Esophagus muscularis mucosa (tissue), 4 donors: ENCODE measurements around the gene TSC22D3.

ENCODE experiments used
- EP300 ChIP-seq: sonication (generic); formaldehyde crosslinking; IDR thresholded peaks from one replicate; pipeline ENCODE4 v1.6.1; 2017; ENCODE audit warnings: antibody characterized with exemption
- POLR2A ChIP-seq: fragments of 450-650 bp; IDR thresholded peaks from one replicate; pipeline ENCODE4 v1.6.1; 2017; ENCODE audit warnings: antibody characterized with exemption, moderate library complexity, mild to moderate bottlenecking, low read depth
- TF ChIP-seq, protein P1 (sequence below), 3 experiments: fragments of 200-600 bp in 2 of 3; fragments of 450-650 bp in 1 of 3; sonication (generic) in 2 of 3; IDR thresholded peaks; one replicate each; pipeline ENCODE4 v1.5.1; 2017 to 2019; ENCODE audit warnings: antibody characterized with exemption in 3 of 3, mild to moderate bottlenecking in 2 of 3, moderate library complexity in 1 of 3

DNA sequence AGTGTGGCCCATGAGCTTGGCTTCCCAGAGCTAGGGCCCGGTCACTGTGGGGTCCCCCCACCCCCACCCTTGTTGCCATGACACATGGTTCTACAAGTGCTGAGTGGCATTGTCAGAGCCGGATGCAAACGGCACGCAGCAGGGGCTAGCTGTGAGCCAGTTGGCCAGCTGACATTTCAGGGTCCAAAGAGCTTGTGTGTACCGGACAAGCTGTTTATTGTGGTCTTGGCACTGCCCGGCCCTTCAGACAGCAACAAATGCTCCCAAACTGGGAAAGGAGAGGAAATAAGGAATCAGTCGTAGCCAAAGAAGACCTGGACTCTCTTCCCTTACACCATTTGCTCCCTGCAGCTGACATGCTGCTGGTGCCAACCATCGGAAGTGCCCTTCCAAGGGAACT, 36.8 kb downstream of the TSC22D3 start:
- TF ChIP-seq, protein P1, sequence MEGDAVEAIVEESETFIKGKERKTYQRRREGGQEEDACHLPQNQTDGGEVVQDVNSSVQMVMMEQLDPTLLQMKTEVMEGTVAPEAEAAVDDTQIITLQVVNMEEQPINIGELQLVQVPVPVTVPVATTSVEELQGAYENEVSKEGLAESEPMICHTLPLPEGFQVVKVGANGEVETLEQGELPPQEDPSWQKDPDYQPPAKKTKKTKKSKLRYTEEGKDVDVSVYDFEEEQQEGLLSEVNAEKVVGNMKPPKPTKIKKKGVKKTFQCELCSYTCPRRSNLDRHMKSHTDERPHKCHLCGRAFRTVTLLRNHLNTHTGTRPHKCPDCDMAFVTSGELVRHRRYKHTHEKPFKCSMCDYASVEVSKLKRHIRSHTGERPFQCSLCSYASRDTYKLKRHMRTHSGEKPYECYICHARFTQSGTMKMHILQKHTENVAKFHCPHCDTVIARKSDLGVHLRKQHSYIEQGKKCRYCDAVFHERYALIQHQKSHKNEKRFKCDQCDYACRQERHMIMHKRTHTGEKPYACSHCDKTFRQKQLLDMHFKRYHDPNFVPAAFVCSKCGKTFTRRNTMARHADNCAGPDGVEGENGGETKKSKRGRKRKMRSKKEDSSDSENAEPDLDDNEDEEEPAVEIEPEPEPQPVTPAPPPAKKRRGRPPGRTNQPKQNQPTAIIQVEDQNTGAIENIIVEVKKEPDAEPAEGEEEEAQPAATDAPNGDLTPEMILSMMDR (IDR thresholded peaks at IDR 0.05), result no peak
- TF ChIP-seq EP300, result no peak
- TF ChIP-seq POLR2A, result no peak
